A549 (cell line): ENCODE measurements around the gene DPPA3. TPM values are rescaled to one million over a fixed set of nuclear protein-coding genes. Genes with fewer than 3 reads are reported as not detected.

Experiments
- polyA plus RNA-seq, 4 experiments: library from polyadenylated mRNA; depleted of rRNA in 3 of 4; stranded (reverse); fragments of >200 nt; fragmentation: RNase III in 1 of 4; extraction: RNeasy Plus Mini Kit Qiagen cat#74134 plus additional on column Dnase treatment in 1 of 4; gene quantifications; 2 replicates in 3 of 4; 3 replicates in 1 of 4; pipeline ENCODE4 v1.2.3, GENCODE V29; 2011 to 2017

DPPA3 gene
- polyA plus RNA-seq, 2 of the 4 experiments (the other 2 are of a cell fraction): not detected

Other genes with a start within 250 kb of the DPPA3 start
- gene CD163, start 207.7 kb upstream of the DPPA3 start, polyA plus RNA-seq (2011; rRNA removed): not detected in 2 replicates
- gene CD163, start 207.7 kb upstream of the DPPA3 start, polyA plus RNA-seq (2017; fragmentation: RNase III; extraction: RNeasy Plus Mini Kit Qiagen cat#74134 plus additional on column Dnase treatment): not detected in 3 replicates
- not detected in 2 replicates for gene APOBEC1, start 45.5 kb upstream of the DPPA3 start, polyA plus RNA-seq (2011; rRNA removed)
- gene APOBEC1, start 45.5 kb upstream of the DPPA3 start, polyA plus RNA-seq (2017; fragmentation: RNase III; extraction: RNeasy Plus Mini Kit Qiagen cat#74134 plus additional on column Dnase treatment): not detected in 3 replicates
- gene GDF3, start 15.7 kb upstream of the DPPA3 start, polyA plus RNA-seq (2011; rRNA removed): not detected in 2 replicates
- gene GDF3, start 15.7 kb upstream of the DPPA3 start, polyA plus RNA-seq (2017; fragmentation: RNase III; extraction: RNeasy Plus Mini Kit Qiagen cat#74134 plus additional on column Dnase treatment): not detected in 3 replicates
- not detected in 2 replicates for gene CLEC4C, start 35.9 kb downstream of the DPPA3 start, polyA plus RNA-seq (2011; rRNA removed)
- gene CLEC4C, start 35.9 kb downstream of the DPPA3 start, polyA plus RNA-seq (2017; fragmentation: RNase III; extraction: RNeasy Plus Mini Kit Qiagen cat#74134 plus additional on column Dnase treatment): not detected in 3 replicates
- gene NANOGNB, start 53.8 kb downstream of the DPPA3 start, polyA plus RNA-seq (2011; rRNA removed): not detected in 2 replicates
- not detected in 3 replicates for gene NANOGNB, start 53.8 kb downstream of the DPPA3 start, polyA plus RNA-seq (2017; fragmentation: RNase III; extraction: RNeasy Plus Mini Kit Qiagen cat#74134 plus additional on column Dnase treatment)
- gene NANOG, start 78.0 kb downstream of the DPPA3 start, polyA plus RNA-seq (2011; rRNA removed): 0.05 TPM in 1 of 2 replicates, not detected in the other
- gene NANOG, start 78.0 kb downstream of the DPPA3 start, polyA plus RNA-seq (2017; fragmentation: RNase III; extraction: RNeasy Plus Mini Kit Qiagen cat#74134 plus additional on column Dnase treatment): not detected in 3 replicates
- gene SLC2A14, start 161.5 kb downstream of the DPPA3 start, polyA plus RNA-seq (2011; rRNA removed): 0.68 and 0.91 TPM in 2 replicates
- 0.16 to 0.30 TPM (median 0.25 TPM) in 3 replicates for gene SLC2A14, start 161.5 kb downstream of the DPPA3 start, polyA plus RNA-seq (2017; fragmentation: RNase III; extraction: RNeasy Plus Mini Kit Qiagen cat#74134 plus additional on column Dnase treatment)
- gene SLC2A3, start 224.8 kb downstream of the DPPA3 start, polyA plus RNA-seq (2011; rRNA removed): 52.4 and 56.4 TPM in 2 replicates
- 7.8 to 13.3 TPM (median 8.7 TPM) in 3 replicates for gene SLC2A3, start 224.8 kb downstream of the DPPA3 start, polyA plus RNA-seq (2017; fragmentation: RNase III; extraction: RNeasy Plus Mini Kit Qiagen cat#74134 plus additional on column Dnase treatment)